ENCODE measurements around the gene LHCGR. TPM values are rescaled to one million over a fixed set of nuclear protein-coding genes. Genes with fewer than 3 reads are reported as not detected.

LHCGR gene
- total and polyA plus RNA-seq, 2 of the 4 experiments (the other 2 are of a cell fraction) = 0.10 to 0.18 TPM

DNA sequence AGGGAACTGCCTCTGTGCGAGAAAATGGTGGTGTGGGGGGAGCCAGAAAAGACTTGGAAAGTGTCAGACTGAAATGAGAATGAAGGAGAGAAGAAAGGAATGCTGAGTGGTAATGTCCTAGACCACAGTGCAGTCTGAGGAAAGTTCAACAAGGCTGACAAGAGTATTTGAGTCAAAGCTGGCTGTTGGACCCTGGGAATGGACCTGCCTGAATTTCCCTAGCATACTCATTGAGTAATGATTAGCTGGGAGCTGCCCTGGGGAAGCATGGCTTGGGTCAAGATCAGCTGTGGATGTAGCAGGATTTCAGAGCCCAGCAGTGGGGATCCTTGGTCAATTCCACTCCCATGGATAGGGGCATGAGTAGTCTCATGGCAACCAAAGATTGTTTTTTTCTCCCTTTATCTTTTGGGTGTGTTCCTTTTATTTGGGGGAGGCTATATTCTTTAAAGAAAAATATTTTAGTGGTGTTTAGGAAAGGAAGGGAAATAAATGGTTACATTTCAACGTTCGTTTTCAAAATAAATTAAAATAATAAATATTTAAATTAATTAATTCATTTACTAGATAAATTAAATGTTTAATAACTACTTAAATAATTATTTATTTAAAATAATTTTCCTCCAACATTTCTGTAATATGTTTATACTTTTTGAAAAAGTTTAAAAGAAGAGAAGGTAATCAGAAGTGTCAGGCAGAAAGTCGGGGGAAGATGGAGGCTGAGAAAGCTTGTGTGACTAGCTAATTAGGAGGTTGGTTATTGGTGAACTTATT lies 15.9 kb upstream of the LHCGR start:
- Histone ChIP-seq H3K36me3 (ENCODE audit: control insufficient read depth, insufficient read depth, low read length) (no peaks in the 10 kb centered on the region), H3K27ac (ENCODE audit: insufficient read depth, low read length) (no peak overlapping the region), H3K4me2 (ENCODE audit: low read depth, low read length) (no peak overlapping the region), H4K20me1 (ENCODE audit: insufficient read depth, low read length) (no peaks in the 10 kb centered on the region), H4K5ac (ENCODE audit: low read depth, low read length) (no peak overlapping the region), H2BK120ac (ENCODE audit: low read depth, low read length) (no peak overlapping the region), H3K4me3 (ENCODE audit: insufficient read depth, low read depth, low read length) (no peak overlapping the region), H3K27me3 (ENCODE audit: control insufficient read depth, insufficient read depth, low read length) (no peaks in the 10 kb centered on the region; the same call in 1 of the 2 replicates), H4K91ac (ENCODE audit: insufficient read depth, low read depth, low read length) (no peak overlapping the region), H2AK9ac (replicated peaks; ENCODE audit: low read depth, low read length, poor library complexity) (no peak overlapping the region), H3K18ac (ENCODE audit: low read depth, low read length) (no peak overlapping the region), H3K4me1 (ENCODE audit: control insufficient read depth, insufficient read depth, low read length) (no peaks in the 10 kb centered on the region), H2BK20ac (ENCODE audit: low read depth, low read length) (no peak overlapping the region), H3K23ac (ENCODE audit: low read depth, low read length) (no peak overlapping the region), H3K79me1 (ENCODE audit: low read depth in 1 of 2, low read length in 2 of 2) (no peaks in the 10 kb centered on the region), H3K9me3 (ENCODE audit: control insufficient read depth, insufficient read depth, low read length) (no peaks in the 10 kb centered on the region), H2BK5ac (ENCODE audit: low read depth, low read length, poor library complexity, severe bottlenecking) (no peak overlapping the region), H2AK5ac (ENCODE audit: low read depth, low read length) (no peak overlapping the region), H3K14ac (replicated peaks; ENCODE audit: low read depth, low read length) (no peak overlapping the region), H2AFZ (replicated peaks; ENCODE audit: low read length, poor library complexity) (no peak overlapping the region), H3K9ac (ENCODE audit: low read depth, low read length) (no peak overlapping the region), H3K56ac (ENCODE audit: extremely low read depth, insufficient read depth, low read length) (no peak overlapping the region), H3K9me1 (ENCODE audit: insufficient read depth, low read length) (no peaks in the 10 kb centered on the region), H4K8ac (ENCODE audit: low read depth in 2 of 2, low read length in 2 of 2) (no peak overlapping the region), H2BK15ac (ENCODE audit: low read depth, low read length) (no peak overlapping the region), H3K4ac (ENCODE audit: low read depth, low read length) (no peak overlapping the region)
- DNase-seq (no peak), ATAC-seq (ENCODE audit: low read depth) (no peak)
- no TSS peak for BruUV-seq (replicated peaks)
- TF ChIP-seq SMC3 (IDR thresholded peaks at IDR 0.05; ENCODE audit: low read depth, low read length) (no peak), BHLHE40 (IDR thresholded peaks at IDR 0.05; ENCODE audit: low read depth, low read length) (no peak), MAZ (IDR thresholded peaks at IDR 0.05; ENCODE audit: borderline replicate concordance, low read depth, low read length) (no peak), POLR2A (IDR thresholded peaks at IDR 0.05; ENCODE audit: low read depth, low read length) (no peak), RAD21 (IDR thresholded peaks at IDR 0.05; ENCODE audit: low read length) (no peak), FOS (IDR thresholded peaks at IDR 0.05; ENCODE audit: low read depth, low read length) (no peak), CEBPB (IDR thresholded peaks at IDR 0.05; ENCODE audit: low read depth, low read length) (no peak), CTCF (conservative IDR thresholded peaks at IDR 0.05; ENCODE audit: low read depth, low read length) (no peak), RCOR1 (IDR thresholded peaks at IDR 0.05; ENCODE audit: insufficient replicate concordance, low read length) (no peak)
- TF ChIP-seq, protein P1, sequence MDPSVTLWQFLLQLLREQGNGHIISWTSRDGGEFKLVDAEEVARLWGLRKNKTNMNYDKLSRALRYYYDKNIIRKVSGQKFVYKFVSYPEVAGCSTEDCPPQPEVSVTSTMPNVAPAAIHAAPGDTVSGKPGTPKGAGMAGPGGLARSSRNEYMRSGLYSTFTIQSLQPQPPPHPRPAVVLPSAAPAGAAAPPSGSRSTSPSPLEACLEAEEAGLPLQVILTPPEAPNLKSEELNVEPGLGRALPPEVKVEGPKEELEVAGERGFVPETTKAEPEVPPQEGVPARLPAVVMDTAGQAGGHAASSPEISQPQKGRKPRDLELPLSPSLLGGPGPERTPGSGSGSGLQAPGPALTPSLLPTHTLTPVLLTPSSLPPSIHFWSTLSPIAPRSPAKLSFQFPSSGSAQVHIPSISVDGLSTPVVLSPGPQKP (IDR thresholded peaks at IDR 0.05; ENCODE audit: borderline replicate concordance, low read depth, low read length) = no peak
- dilution Hi-C loops (cut with HindIII; ENCODE audit: low sequenced_read_pairs, unreplicated experiment) (no loop called here), intact Hi-C loops (cut with micrococcal nuclease) (no loop called here), in situ Hi-C loops (cut with MboI; ENCODE audit: low sequenced_read_pairs) (no loop called here)
- WGBS, 2 experiments (ENCODE audit: extremely low coverage in 2 of 2, insufficient read length in 1 of 2) = 60 to 100% methylated on average over 1 to 2 of the region's 4 CpGs
- ChIA-PET CTCF (interaction anchor here (0.6 kb wide), 1 partner anchor 1695 kb away, joined by 3 read pairs; no protein-coding TSS in a partner anchor), POLR2A (ENCODE audit: unreplicated experiment) (no interaction called here)
